Adipocyte (in vitro differentiated cells): Measurements from ENCODE around the gene RBFOX2.

Experiments
- DNase-seq: peaks from one replicate; pipeline ENCODE4 v3.0.0-alpha.2; 2015; ENCODE audit warnings: low read depth
- H3K27me3 ChIP-seq: replicated peaks from 2 replicates; pipeline ENCODE4 v1.7.0; 2013; ENCODE audit warnings: mild to moderate bottlenecking, low read length, moderate library complexity; ENCODE audit not compliant: control insufficient read depth, insufficient read depth
- H3K36me3 ChIP-seq: 2 replicates; pipeline ENCODE4 v1.7.0; 2013; ENCODE audit warnings: low read length, mild to moderate bottlenecking, moderate library complexity; ENCODE audit not compliant: control insufficient read depth, insufficient read depth, severe bottlenecking
- H3K4me1 ChIP-seq: 2 replicates; pipeline ENCODE4 v1.7.0; 2013; ENCODE audit warnings: mild to moderate bottlenecking, low read length, moderate library complexity; ENCODE audit not compliant: control insufficient read depth, insufficient read depth
- H3K4me3 ChIP-seq: 2 replicates; pipeline ENCODE4 v1.7.0; 2013; ENCODE audit warnings: mild to moderate bottlenecking, low read length, moderate library complexity
- H3K9ac ChIP-seq: 2 replicates; pipeline ENCODE4 v1.7.0; 2013; ENCODE audit warnings: mild to moderate bottlenecking, low read length, moderate library complexity
- H3K9me3 ChIP-seq: 2 replicates; pipeline ENCODE4 v1.7.0; 2013; ENCODE audit warnings: mild to moderate bottlenecking, low read length, moderate library complexity; ENCODE audit not compliant: control insufficient read depth

Gene RBFOX2

DNA sequence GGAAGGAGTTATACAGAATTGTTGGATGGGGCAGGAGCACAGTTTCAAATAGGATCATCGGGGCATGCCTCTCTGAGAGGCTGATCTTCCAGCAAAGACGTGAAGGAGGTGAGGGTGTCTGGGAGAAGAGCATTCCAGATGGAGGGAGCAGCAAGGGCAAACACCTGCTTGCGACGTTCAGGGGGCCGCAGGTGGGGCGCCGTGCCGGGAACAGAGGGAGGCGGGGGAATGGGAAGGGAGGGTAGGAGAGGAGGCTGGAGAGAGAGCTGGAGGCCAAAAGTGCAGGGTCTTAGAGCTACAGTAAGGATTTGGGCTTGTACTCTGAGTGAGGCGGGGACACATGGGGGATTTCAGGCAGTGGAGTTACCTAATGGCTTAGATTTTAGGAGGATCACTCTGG lies 297.3 kb downstream of the RBFOX2 start:
- peaks cover 10% of the 10 kb centered on the region for H3K4me1 ChIP-seq
- no peak overlapping the region for H3K4me3 ChIP-seq
- no peak overlapping the region for H3K9ac ChIP-seq
- H3K36me3 ChIP-seq: no peaks in the 10 kb centered on the region
- no peaks in the 10 kb centered on the region for H3K9me3 ChIP-seq
- H3K27me3 ChIP-seq: peaks cover 5% of the 10 kb centered on the region
- no peak for DNase-seq

DNA sequence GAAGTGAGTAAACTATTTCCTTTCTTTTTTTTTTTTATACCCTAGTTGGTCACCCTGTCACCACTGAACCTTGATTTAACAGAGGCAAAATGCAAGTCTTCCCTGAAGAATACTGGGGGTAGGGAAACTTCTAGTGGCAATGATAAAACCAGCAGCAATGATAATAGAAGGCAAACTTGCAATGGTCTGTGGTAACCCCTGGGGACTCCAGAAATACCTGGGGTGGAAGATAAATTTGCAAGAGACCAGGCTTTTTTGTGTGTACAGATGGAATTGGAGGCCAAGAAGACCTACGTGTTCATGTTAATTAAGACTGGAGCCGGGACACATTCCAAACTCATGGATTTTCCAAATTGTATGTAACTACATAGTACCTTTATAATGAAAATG lies 299.3 kb downstream of the RBFOX2 start:
- Histone ChIP-seq H3K9me3 (no peaks in the 10 kb centered on the region), H3K27me3 (peaks cover 5% of the 10 kb centered on the region), H3K4me1 (peaks cover 8% of the 10 kb centered on the region), H3K9ac (no peak overlapping the region), H3K4me3 (no peak overlapping the region), H3K36me3 (no peaks in the 10 kb centered on the region)
- no peak for DNase-seq

GRCh38 chr22:35728639-35729308 lies 299.9 kb downstream of the RBFOX2 start:
- no peaks in the 10 kb centered on the region for H3K9me3 ChIP-seq
- peaks cover 5% of the 10 kb centered on the region for H3K27me3 ChIP-seq
- H3K4me1 ChIP-seq: peaks cover 4% of the 10 kb centered on the region
- no peak overlapping the region for H3K4me3 ChIP-seq
- no peaks in the 10 kb centered on the region for H3K36me3 ChIP-seq
- DNase-seq: no peak
- no peak overlapping the region for H3K9ac ChIP-seq

DNA sequence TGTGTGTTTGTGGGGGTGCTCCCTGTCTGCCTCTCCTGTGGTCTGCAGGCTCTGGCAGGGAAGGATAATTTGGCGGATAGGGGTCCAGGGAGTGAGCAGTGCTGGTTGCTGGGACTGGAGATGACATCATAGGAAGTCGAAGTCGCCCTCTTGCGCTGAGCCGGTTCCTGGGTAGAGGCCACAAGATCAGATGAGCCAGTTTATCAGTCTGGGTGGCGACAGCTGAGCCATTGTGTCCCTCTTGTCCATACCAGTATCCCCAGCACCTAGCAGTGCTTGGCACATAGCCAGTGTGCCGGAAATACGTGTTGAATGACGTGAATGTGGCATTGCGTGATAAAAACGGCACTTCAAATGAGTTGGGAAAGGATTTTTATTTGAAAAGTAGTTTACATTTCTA lies 301.2 kb downstream of the RBFOX2 start:
- DNase-seq: no peak

DNA sequence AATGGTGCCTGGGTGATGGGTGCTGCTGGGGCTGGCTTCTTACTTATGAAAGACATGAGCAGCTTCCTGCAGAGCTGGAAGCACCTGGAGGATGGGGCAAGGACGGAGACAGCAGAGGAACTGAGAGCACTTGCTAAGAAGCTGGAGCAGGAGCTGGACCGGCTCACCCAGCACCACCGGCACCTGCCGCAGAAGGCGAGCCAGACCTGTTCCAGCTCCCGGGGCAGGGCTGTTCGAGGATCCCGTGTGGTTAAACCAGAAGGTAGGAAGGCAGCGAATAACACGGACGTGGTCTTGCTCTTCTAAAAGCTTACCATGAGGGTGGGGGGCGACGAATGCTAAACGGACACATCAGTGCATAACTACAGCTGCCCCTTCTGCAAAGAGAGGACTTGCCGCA lies 301.7 kb downstream of the RBFOX2 start:
- peaks cover 5% of the 10 kb centered on the region for H3K27me3 ChIP-seq
- no peaks in the 10 kb centered on the region for H3K9me3 ChIP-seq
- no peak overlapping the region for H3K4me3 ChIP-seq
- H3K9ac ChIP-seq: no peak overlapping the region
- H3K36me3 ChIP-seq: no peaks in the 10 kb centered on the region
- no peak for DNase-seq
- no peaks in the 10 kb centered on the region for H3K4me1 ChIP-seq

More for the DNA sequence above, 301.2 kb downstream of the RBFOX2 start:
- Histone ChIP-seq H3K27me3 (peaks cover 5% of the 10 kb centered on the region), H3K4me3 (no peak overlapping the region), H3K9ac (no peak overlapping the region), H3K4me1 (no peaks in the 10 kb centered on the region), H3K36me3 (no peaks in the 10 kb centered on the region), H3K9me3 (no peaks in the 10 kb centered on the region)

DNA sequence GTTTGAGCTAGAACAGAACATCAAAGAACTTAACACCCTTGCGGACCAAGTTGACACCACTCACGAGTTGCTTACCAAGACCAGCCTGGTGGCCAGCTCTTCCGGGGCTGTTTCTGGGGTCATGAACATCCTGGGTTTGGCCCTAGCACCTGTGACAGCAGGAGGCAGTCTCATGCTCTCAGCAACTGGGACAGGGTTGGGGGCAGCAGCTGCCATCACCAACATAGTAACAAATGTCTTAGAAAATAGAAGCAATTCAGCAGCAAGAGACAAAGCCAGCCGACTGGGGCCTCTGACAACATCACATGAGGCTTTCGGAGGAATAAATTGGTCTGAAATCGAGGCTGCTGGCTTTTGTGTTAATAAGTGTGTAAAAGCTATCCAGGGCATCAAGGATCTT lies 302.2 kb downstream of the RBFOX2 start:
- no peak for DNase-seq
- Histone ChIP-seq H3K9me3 (no peaks in the 10 kb centered on the region), H3K4me3 (no peak overlapping the region), H3K36me3 (no peaks in the 10 kb centered on the region), H3K27me3 (peaks cover 5% of the 10 kb centered on the region), H3K9ac (no peak overlapping the region), H3K4me1 (no peaks in the 10 kb centered on the region)

DNA sequence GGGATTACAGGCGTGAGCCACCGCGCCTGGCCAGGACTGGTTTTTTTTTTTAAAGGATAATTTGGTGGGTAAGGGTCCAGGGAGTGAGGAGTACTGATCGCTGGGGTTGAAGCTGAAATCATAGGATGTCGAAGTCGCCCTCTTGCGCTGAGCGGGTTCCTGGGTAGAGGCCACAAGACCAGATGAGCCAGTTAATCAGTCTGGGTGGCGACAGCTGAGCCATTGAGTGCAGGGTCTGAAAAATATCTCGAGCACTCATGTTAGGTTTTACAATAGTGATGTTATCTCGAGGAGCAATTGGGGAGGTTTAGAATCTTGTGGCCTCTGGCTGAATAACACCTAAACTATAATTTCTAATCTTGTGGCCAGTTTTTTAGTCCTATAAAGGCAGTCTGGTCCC lies 303.1 kb downstream of the RBFOX2 start:
- no peak for DNase-seq
- Histone ChIP-seq H3K36me3 (no peaks in the 10 kb centered on the region), H3K9me3 (no peaks in the 10 kb centered on the region), H3K27me3 (peaks cover 5% of the 10 kb centered on the region), H3K4me3 (no peak overlapping the region), H3K4me1 (no peaks in the 10 kb centered on the region), H3K9ac (no peak overlapping the region)

- Histone ChIP-seq H3K9me3 (no peaks in the 10 kb centered on the region), H3K9ac (no peak overlapping the region), H3K4me3 (no peak overlapping the region), H3K27me3 (no peaks in the 10 kb centered on the region), H3K36me3 (no peaks in the 10 kb centered on the region), H3K4me1 (no peaks in the 10 kb centered on the region)
- DNase-seq: no peak
Measured at GRCh38 chr22:35721960-35722359, 306.7 kb downstream of the RBFOX2 start.

- DNase-seq: no peak
- Histone ChIP-seq H3K4me1 (no peaks in the 10 kb centered on the region), H3K9me3 (no peaks in the 10 kb centered on the region), H3K27me3 (peaks cover 6% of the 10 kb centered on the region), H3K4me3 (no peak overlapping the region), H3K36me3 (no peaks in the 10 kb centered on the region), H3K9ac (no peak overlapping the region)
Measured at GRCh38 chr22:35719212-35719875, 309.3 kb downstream of the RBFOX2 start.

- H3K36me3 ChIP-seq: no peaks in the 10 kb centered on the region
- peaks cover 7% of the 10 kb centered on the region for H3K27me3 ChIP-seq
- no peak within 1 kb of the TSS for H3K9ac ChIP-seq
- H3K4me1 ChIP-seq: no peaks in the 10 kb centered on the region
- peaks cover 7% of the 10 kb centered on the region for H3K9me3 ChIP-seq
- no peak for DNase-seq
- H3K4me3 ChIP-seq: no peak within 1 kb of the TSS
Measured at GRCh38 chr22:35717572-35717971, 311.1 kb downstream of the RBFOX2 start, which contains the start of gene APOL5. APOL5 (plus strand) TSS chr22:35717872; CDS start chr22:35717872, 0 bp downstream.

DNA sequence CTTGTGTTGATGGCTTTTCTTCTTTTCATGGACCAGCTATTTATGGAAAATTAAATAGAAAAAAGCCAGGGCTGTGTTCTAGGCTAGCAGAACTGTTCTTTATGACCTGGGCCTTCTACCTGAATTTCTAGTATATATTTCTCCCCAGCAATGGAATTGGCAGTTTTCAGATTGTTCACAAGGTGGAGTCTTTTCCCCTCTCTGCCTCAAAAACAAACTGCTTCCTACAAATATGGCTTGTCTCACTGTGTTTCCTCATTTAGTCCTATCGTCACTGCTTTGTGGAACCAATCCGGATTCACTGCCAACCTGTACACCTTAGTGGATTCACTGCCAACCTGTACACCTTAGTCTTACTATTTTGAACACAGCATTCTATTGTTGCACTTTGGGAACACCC lies 316.0 kb downstream of the RBFOX2 start:
- no peak for DNase-seq

More for the DNA sequence above, 316.0 kb downstream of the RBFOX2 start:
- peaks cover 8% of the 10 kb centered on the region for H3K9me3 ChIP-seq
- H3K4me3 ChIP-seq: no peak overlapping the region
- no peaks in the 10 kb centered on the region for H3K4me1 ChIP-seq
- no peaks in the 10 kb centered on the region for H3K36me3 ChIP-seq
- peaks cover 7% of the 10 kb centered on the region for H3K27me3 ChIP-seq
- H3K9ac ChIP-seq: no peak overlapping the region
